HepG2 (cell line): ENCODE data around the gene SGCB. TPM values are rescaled to one million over a fixed set of nuclear protein-coding genes. Genes with fewer than 3 reads are reported as not detected.

Experiments used
- ATAC-seq: fragments of 200-7000 bp; cut with Tn5 transposase; 3 replicates; pipeline ENCODE4 v1.9.1; 2020; ENCODE audit warnings: mild to moderate bottlenecking, moderate library complexity
- BruUV-seq: library from RNA; stranded (reverse); fragments of 400-500 nt; replicated peaks from 2 replicates; lab custom pipeline; 2021; lab: Mats Ljungman, UMichigan
- CTCF ChIA-PET: fragments of 300-600 bp; formaldehyde crosslinking; extraction: SDS; loops from one replicate; lab custom pipeline; 2021; ENCODE audit warnings: low total read pairs, inconsistent platforms, low intra/inter-chr PET ratio; lab: Yijun Ruan, JAX
- POLR2A ChIA-PET: fragments of 350-600 bp; sonication (Branson Sonifier 250); formaldehyde crosslinking; loops from one replicate; lab custom pipeline; 2020; ENCODE audit warnings: antibody characterized with exemption, inconsistent platforms; lab: Yijun Ruan, JAX
- DNase-seq: peaks from one replicate; pipeline ENCODE4 v3.0.0-alpha.2; 2015; ENCODE audit warnings: low spot score
- FAIRE-seq: peaks from 3 replicates; lab custom pipeline; 2011; peaks lifted over from hg19 to GRCh38; lab: Jason Lieb, UNC
- H2AFZ ChIP-seq: one replicate; pipeline ENCODE4 v1.6.1; 2011; ENCODE audit warnings: low read length, inconsistent platforms
- H3K27ac ChIP-seq: fragments of 300-600 bp; 3 replicates; pipeline ENCODE4 v1.8.0; 2011; ENCODE audit warnings: mixed run types, mild to moderate bottlenecking, mixed read lengths, low read length, inconsistent platforms; ENCODE audit not compliant: insufficient read depth; ENCODE audit errors: extremely low read length
- H3K27me3 ChIP-seq, 2 experiments: fragments of 200-600 bp in 1 of 2; 2 replicates in 1 of 2; 3 replicates in 1 of 2; pipeline versions ENCODE4 v1.6.0 to v1.8.0; 2011; ENCODE audit warnings: low read length in 2 of 2, mild to moderate bottlenecking in 2 of 2, moderate library complexity in 2 of 2, inconsistent platforms in 1 of 2; ENCODE audit not compliant: insufficient read depth in 2 of 2, control insufficient read depth in 1 of 2
- H3K36me3 ChIP-seq, 2 experiments: fragments of 200-600 bp in 1 of 2; replicated peaks in 1 of 2; 2 replicates in 1 of 2; 3 replicates in 1 of 2; pipeline versions ENCODE4 v1.5.1 to v1.8.0; 2011; ENCODE audit warnings: low read length in 2 of 2, inconsistent platforms in 1 of 2; ENCODE audit not compliant: insufficient read depth in 2 of 2, control insufficient read depth in 1 of 2
- H3K4me1 ChIP-seq: 2 replicates; pipeline ENCODE4 v1.5.1; 2012; ENCODE audit warnings: low read length, inconsistent platforms; ENCODE audit not compliant: insufficient read depth
- H3K4me2 ChIP-seq: 2 replicates; pipeline ENCODE4 v1.6.0; 2011; ENCODE audit warnings: low read depth, low read length, inconsistent platforms
- H3K4me3 ChIP-seq, 3 experiments: fragments of 200-600 bp in 1 of 3; sonication (generic), shearing (Covaris generic) in 1 of 3; replicated peaks in 1 of 3; 2 replicates each; pipeline ENCODE4 v1.5.1; 2011 to 2016; ENCODE audit warnings: low read length in 3 of 3, inconsistent platforms in 2 of 3, low read depth in 2 of 3, mild to moderate bottlenecking in 2 of 3, control low read depth in 1 of 3, mixed read lengths in 1 of 3; ENCODE audit not compliant: insufficient read depth in 1 of 3
- H3K79me2 ChIP-seq: one replicate; pipeline ENCODE4 v1.6.1; 2011; ENCODE audit warnings: low read length, inconsistent platforms; ENCODE audit not compliant: insufficient read depth
- H3K9ac ChIP-seq: 2 replicates; pipeline ENCODE4 v1.6.0; 2011; ENCODE audit warnings: mild to moderate bottlenecking, low read depth, low read length, inconsistent platforms; ENCODE audit not compliant: insufficient read depth
- H3K9me3 ChIP-seq: 2 replicates; pipeline ENCODE4 v1.5.1; 2012; ENCODE audit warnings: mild to moderate bottlenecking, low read length
- H4K20me1 ChIP-seq: 2 replicates; pipeline ENCODE4 v1.6.0; 2011; ENCODE audit warnings: inconsistent platforms, mild to moderate bottlenecking, low read length, moderate library complexity; ENCODE audit not compliant: insufficient read depth
- ARID4A ChIP-seq: sonication (generic); formaldehyde crosslinking; IDR thresholded peaks from 2 replicates; pipeline ENCODE4 v1.5.0; 2020; ENCODE audit warnings: mild to moderate bottlenecking, missing genetic modification reagents, borderline replicate concordance
- CHD2 ChIP-seq: IDR thresholded peaks from 2 replicates; pipeline ENCODE4 v1.6.1; 2011; ENCODE audit warnings: low read depth, low read length, improper control_type of control experiment
- FIP1L1 ChIP-seq: fragments of 200-400 bp; formaldehyde crosslinking; IDR thresholded peaks from 2 replicates; pipeline ENCODE4 v1.6.1; 2018; ENCODE audit warnings: low read depth, mild to moderate bottlenecking, low read length, moderate library complexity, borderline replicate concordance; ENCODE audit not compliant: insufficient read depth
- HDAC1 ChIP-seq: sonication (generic); formaldehyde crosslinking; IDR thresholded peaks from 2 replicates; pipeline ENCODE4 v1.5.1; 2020; ENCODE audit warnings: mild to moderate bottlenecking, missing genetic modification reagents
- HOXA9 ChIP-seq: sonication (generic); formaldehyde crosslinking; IDR thresholded peaks from 2 replicates; pipeline ENCODE4 v1.8.1; 2022; ENCODE audit warnings: missing genetic modification reagents, mild to moderate bottlenecking, moderate library complexity, borderline replicate concordance
- KLF6 ChIP-seq: IDR thresholded peaks from 2 replicates; pipeline ENCODE4 v1.8.0; 2016; ENCODE audit warnings: missing biosample characterization, missing genetic modification reagents
- RAD21 ChIP-seq: fragments of 450-650 bp; formaldehyde crosslinking; IDR thresholded peaks from 2 replicates; pipeline ENCODE4 v1.5.0; 2020; ENCODE audit warnings: mild to moderate bottlenecking
- SIX4 ChIP-seq: sonication (generic); formaldehyde crosslinking; IDR thresholded peaks from 2 replicates; pipeline ENCODE4 v1.4.0; 2020; ENCODE audit warnings: missing genetic modification reagents
- SRSF9 ChIP-seq: fragments of 200-400 bp; formaldehyde crosslinking; IDR thresholded peaks from 2 replicates; pipeline ENCODE4 v1.6.1; 2018; ENCODE audit warnings: borderline replicate concordance, mild to moderate bottlenecking, low read depth, low read length; ENCODE audit not compliant: insufficient read depth, poor library complexity, severe bottlenecking
- TBL1XR1 ChIP-seq: fragments of 150-350 bp; IDR thresholded peaks from 2 replicates; pipeline ENCODE4 v1.6.1; 2014; ENCODE audit warnings: borderline replicate concordance, low read length; ENCODE audit not compliant: partially characterized antibody
- ZIK1 ChIP-seq: sonication (generic); formaldehyde crosslinking; IDR thresholded peaks from 2 replicates; pipeline ENCODE4 v1.5.0; 2020; ENCODE audit warnings: mild to moderate bottlenecking, low read depth, missing genetic modification reagents, borderline replicate concordance
- ZNF232 ChIP-seq: sonication (generic); formaldehyde crosslinking; IDR thresholded peaks from 2 replicates; pipeline ENCODE4 v1.4.0; 2020; ENCODE audit warnings: missing genetic modification reagents, borderline replicate concordance
- ZNF296 ChIP-seq: sonication (generic); formaldehyde crosslinking; conservative IDR thresholded peaks from 2 replicates; pipeline ENCODE4 v1.5.0; 2020; ENCODE audit warnings: mild to moderate bottlenecking, missing genetic modification reagents
- WGBS: methylation state at CpG from one replicate; pipeline ENCODE4 v1.1.6; 2017; ENCODE audit warnings: low lambda C conversion rate; 5-methylcytosine and 5-hydroxymethylcytosine counted together
- in situ Hi-C: cut with HindIII; loops from 2 replicates; pipeline ENCODE4 v1.10.0; 2017; ENCODE audit warnings: low pct_unique_long_range_greater_than_20kb; ENCODE audit not compliant: extremely low pct_ligation_motif_present
- intact Hi-C: fragments of 100-400 bp; cut with micrococcal nuclease; formaldehyde crosslinking; loops from one replicate; pipeline ENCODE4 v1.10.0; 2022; ENCODE audit not compliant: unreplicated experiment
- polyA plus RNA-seq, 8 experiments: library from polyadenylated mRNA; depleted of rRNA in 3 of 8; stranded (reverse) in 7 of 8; unstranded in 1 of 8; fragments of >200 nt; fragmentation: Illumina TruSeq in 4 of 8; extraction: Trizol in 4 of 8; gene quantifications; 2 replicates each; pipeline versions ENCODE4 v1.2.1 to v1.2.3, GENCODE V29; 2011 to 2016; ENCODE audit warnings: low read depth in 4 of 8, missing spikeins in 1 of 8, mixed read lengths in 1 of 8; ENCODE audit not compliant: insufficient read depth in 1 of 8
- total RNA-seq, 5 experiments: library from RNA; depleted of rRNA; stranded (reverse); fragments of >200 nt; fragmentation: Illumina TruSeq; extraction: Trizol; gene quantifications; 2 replicates each; pipeline ENCODE4 v1.2.3, GENCODE V29; 2016; ENCODE audit warnings: low read depth in 1 of 5
- TF ChIP-seq, protein P1 (sequence below): sonication (generic); formaldehyde crosslinking; IDR thresholded peaks from 2 replicates; pipeline ENCODE4 v1.4.0; 2020; ENCODE audit warnings: mild to moderate bottlenecking, missing genetic modification reagents

SGCB gene
- total and polyA plus RNA-seq, 2 of the 13 experiments (the other 11 are each of a cell fraction or from before 2014, with no cell fraction given), result 2.2 to 4.8 TPM

DNA sequence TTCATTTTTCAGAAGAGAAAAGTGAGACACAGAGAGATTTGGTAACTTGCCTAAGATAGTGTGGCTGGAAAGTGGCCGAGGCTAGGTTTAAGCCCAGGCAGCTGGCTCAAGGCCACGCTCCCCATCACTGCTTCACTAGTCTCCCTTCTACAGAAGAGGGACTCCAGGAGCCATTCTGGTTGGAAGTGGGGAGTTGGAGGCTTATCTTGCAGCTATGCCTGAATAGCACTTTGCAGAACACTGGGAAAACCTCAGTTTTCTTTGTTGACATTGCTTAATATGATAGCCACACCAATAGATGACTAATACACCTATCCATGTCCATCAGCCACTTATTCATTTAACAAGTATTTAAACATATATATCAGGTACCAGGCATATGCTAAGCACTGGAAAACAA, 36.5 kb downstream of the SGCB start:
- H2AFZ ChIP-seq, result no peak overlapping the region
- peaks cover 14% of the 10 kb centered on the region; the same call in 1 of the 2 replicates for H3K4me1 ChIP-seq
- H3K27ac ChIP-seq, result no peak overlapping the region
- WGBS, result 100% methylated on average over 2 of the region's 2 CpGs
- no peak overlapping the region for H3K4me3 ChIP-seq
- H3K9ac ChIP-seq, result no peak overlapping the region
- H3K79me2 ChIP-seq, result no peaks in the 10 kb centered on the region
- no peak for DNase-seq
- no peaks in the 10 kb centered on the region for H3K36me3 ChIP-seq
- ChIA-PET POLR2A (no interaction called here), CTCF (no interaction called here)
- H3K9me3 ChIP-seq, result no peaks in the 10 kb centered on the region
- H3K4me2 ChIP-seq, result no peak overlapping the region
- no peak for FAIRE-seq
- no TSS peak for BruUV-seq
- intact Hi-C loops (no loop called here), in situ Hi-C loops (no loop called here)
- no peak for ATAC-seq
- H3K27me3 ChIP-seq, result no peaks in the 10 kb centered on the region
- H4K20me1 ChIP-seq, result no peaks in the 10 kb centered on the region
- no peak for TF ChIP-seq SRSF9
- TF ChIP-seq, protein P1, sequence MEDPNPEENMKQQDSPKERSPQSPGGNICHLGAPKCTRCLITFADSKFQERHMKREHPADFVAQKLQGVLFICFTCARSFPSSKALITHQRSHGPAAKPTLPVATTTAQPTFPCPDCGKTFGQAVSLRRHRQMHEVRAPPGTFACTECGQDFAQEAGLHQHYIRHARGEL (CRISPR knock-in tag), result no peak
- TF ChIP-seq CHD2, result no peak
- TF ChIP-seq ZNF232 (CRISPR knock-in tag), result no peak
- no peak for TF ChIP-seq RAD21 (CRISPR knock-in tag)
- no peak for TF ChIP-seq SIX4 (CRISPR knock-in tag)
- no peak for TF ChIP-seq HOXA9 (CRISPR knock-in tag)
- no peak for TF ChIP-seq ZNF296

- no peaks in the 10 kb centered on the region for H4K20me1 ChIP-seq
- no peaks in the 10 kb centered on the region for H3K9me3 ChIP-seq
- H3K79me2 ChIP-seq, result no peaks in the 10 kb centered on the region
- no peak for ATAC-seq
- no peak overlapping the region for H3K4me3 ChIP-seq
- H3K4me1 ChIP-seq, result peaks cover 14% of the 10 kb centered on the region; the same call in 1 of the 2 replicates
- no peak for DNase-seq
- no peak for FAIRE-seq
- no peak overlapping the region for H3K9ac ChIP-seq
- no peak overlapping the region for H2AFZ ChIP-seq
- WGBS, result 15% methylated on average over 5 of the region's 5 CpGs
- H3K27me3 ChIP-seq, result no peaks in the 10 kb centered on the region
- intact Hi-C loops, result no loop called here
- no peak overlapping the region for H3K4me2 ChIP-seq
- no peaks in the 10 kb centered on the region for H3K36me3 ChIP-seq
- POLR2A ChIA-PET, result no interaction called here
- CTCF ChIA-PET, result no interaction called here
- H3K27ac ChIP-seq, result no peak overlapping the region
- in situ Hi-C loops, result no loop called here
- no TSS peak for BruUV-seq
- TF ChIP-seq TBL1XR1 (no peak), FIP1L1 (no peak), HDAC1 (CRISPR knock-in tag) (no peak), KLF6 (CRISPR knock-in tag) (no peak), ZIK1 (CRISPR knock-in tag) (no peak), ARID4A (CRISPR knock-in tag) (no peak)
These were observed 38.8 kb downstream of the SGCB start for GRCh38 chr4:51999250-51999649.
